Midbrain (tissue), 1 donor: ENCODE results near the gene SLC39A3.
"Not testable (repeated sequence)": the region's sequence is repeated elsewhere in the genome, so short reads cannot be mapped to it uniquely, and the experiment has no call there.

Experiments used
- DNase-seq: peaks from one replicate; lab custom pipeline; 2025; lab: John Stamatoyannopoulos, UW

Gene SLC39A3

DNA sequence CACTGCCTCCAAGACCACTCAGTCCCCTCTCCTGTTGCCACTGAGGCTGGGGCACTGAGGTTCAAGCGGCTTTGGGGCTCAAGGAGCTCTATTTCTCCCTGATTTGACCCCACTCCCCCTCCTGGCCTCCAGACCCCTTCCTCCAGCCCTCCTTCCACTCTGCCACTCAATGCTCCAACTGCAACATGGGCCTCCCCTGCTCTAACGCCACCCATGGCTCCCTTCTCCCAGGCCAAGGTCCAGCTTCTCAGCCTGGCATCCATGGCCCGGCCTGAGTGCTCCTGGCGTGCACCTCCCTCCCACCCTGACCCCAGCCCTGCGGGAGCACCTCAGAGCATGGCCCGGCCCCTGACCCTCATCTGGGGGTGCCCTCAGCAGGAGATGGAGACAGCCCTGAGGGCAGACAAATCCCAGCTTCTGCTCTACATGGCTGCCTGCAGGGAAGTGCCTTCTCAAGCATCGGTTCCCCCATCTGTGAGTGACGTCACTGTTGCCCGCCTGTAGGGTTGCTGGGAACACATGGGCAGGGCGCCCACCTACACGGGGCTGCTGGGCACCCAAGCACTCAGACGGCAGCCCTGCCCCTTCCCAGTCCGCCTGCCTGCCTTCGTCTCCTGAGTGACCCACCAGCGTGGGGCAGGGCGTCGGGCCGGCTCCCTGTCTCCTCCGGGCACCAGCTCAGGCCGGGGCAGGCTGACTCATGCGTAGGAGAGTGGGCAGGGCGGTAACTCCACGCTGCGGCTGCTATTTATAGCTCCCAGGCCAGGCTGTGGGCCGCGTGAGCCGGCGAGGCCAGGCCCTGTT, 17.1 kb downstream of the SLC39A3 start:
- peak; percentile 17 for DNase-seq

- DNase-seq = no peak
Observed at GRCh38 chr19:2721570-2722540, 18.0 kb downstream of the SLC39A3 start.

DNA sequence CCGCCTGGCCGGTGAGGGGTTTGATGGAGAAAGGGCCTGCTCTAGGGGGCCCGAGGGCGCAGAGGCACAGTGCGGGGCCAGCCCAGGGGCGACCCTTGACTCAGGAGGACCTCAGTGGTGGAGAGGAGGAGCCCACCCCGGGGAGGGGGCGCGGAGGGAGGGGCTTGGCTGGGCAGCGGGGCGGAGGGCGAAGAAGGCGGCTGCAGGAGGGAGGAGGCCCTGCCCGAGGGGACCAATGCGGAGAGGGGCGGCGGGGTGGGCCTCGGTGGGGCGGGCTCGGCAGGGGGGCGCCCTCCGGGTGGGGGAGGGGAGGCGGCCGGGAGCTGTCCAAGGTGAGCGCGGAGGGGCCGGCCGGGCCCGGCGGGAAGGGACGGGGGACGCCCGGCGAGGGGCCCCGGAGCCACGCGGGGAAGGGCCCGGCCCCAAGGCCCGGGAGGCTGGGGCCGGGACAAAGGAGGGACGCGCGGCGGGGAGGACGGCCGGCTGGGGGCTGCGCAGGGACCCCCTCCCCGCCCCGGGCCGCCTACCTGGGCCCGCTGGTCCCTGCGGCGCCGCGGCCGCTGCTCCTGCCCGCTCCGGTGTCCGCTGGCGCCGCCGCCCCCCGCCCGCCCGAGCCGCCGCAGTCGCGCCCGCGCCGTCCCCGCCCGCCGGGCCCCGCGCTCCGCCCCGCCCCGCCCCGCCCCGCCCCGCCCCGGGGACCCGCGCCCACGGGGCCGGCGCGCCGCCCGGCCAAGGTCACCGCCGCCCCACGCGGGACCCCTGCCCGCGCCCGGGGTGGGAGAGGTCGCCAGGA, 18.8 kb downstream of the SLC39A3 start, which contains the start of gene DIRAS1:
Gene DIRAS1 (minus strand): TSS at position 596 of the 793 bp plus-strand sequence. CDS start 3,566 bp downstream, outside the sequence.
- DNase-seq = no peak

GRCh38 chr19:2719920-2720776, 19.7 kb downstream of the SLC39A3 start:
- peak; percentile 12 for DNase-seq

DNA sequence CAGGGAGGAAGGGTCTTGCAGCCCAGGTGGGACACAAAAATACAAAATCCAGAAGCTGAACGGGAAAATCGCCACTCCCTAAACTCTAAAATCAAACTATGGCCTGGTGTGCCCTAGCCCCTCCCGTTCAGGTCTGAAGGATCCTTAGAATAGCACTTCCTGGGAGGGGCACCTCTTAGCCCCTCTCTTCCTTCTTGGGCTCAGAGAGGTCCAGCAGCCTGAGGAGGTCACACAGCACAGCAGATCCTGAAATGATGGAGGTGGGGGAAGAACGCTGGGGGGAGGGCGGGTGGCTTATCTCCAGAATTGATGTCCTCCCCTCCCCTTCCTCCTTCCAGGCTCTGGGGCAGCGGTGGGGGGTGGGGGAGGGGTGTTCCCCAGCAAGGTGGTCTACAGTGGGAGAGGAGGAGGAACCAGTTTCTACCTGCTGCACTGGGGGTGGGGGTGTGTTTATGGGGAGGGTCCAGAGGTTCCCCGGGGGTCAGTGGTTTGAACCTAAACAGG, 20.5 kb downstream of the SLC39A3 start:
- DNase-seq = no peak

- no peak for DNase-seq
Observed at GRCh38 chr19:2717638-2718541, 21.9 kb downstream of the SLC39A3 start.

DNA sequence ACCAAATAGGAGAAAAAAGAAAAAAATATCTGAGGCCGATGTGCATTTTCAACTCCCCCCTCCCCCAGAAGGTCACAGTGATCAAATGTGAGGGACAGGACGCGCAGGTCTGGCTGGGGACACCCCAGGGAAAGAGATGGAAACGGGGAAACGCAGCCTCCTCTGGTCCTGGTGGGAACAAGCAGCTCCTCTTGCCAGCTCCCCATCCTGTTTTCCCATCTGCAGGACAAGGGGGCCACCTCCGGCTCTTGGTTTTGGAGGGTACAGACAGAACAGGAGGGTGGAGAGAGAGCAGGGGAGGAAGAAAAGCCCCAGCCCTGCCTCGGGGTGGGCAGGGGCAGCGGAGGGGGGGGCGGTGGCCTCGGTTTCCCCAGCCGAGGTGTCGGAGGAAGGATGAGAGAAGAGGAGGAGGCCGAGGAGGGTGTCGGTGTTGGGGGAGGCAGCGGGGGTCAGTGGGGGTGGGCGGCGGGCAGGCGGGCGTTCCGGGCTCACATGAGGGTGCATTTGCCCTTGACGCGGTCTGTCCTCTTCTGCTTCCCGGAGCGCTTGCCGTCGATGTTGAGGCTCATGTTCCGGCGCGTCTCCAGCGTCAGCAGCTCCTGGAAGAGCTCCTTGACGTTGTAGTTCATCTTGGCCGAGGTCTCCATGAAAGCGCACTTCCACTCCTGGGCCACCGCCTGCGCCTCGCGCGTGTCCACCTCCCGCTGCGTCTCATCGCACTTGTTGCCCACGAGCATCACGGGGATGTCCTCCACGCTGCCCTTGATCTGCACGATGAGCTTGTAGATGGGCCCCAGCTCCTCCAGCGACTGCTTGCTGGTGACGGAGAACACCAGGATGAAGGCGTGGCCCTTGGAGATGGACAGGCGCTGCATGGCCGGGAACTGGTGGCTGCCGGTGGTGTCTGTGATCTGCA, 22.8 kb downstream of the SLC39A3 start:
- DNase-seq = no peak

DNA sequence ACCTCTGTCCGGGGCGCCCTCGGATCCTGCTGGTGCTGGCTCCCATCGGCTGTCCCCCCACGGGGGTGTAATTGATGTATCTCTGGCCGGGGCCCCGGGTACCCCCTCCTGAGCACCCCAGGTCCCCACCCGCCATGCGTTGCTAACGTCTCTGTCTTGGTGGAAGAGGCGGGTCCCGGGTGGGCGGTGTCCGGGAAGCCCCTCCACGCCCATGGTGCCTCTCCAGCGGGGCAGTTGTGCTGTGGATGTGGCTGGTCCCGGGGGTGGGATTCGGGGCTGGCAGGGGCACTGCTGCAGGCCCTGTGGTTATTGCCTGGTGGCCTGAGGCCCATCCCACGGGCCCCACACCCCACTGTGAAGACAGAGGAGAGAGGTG, 23.6 kb downstream of the SLC39A3 start:
- DNase-seq = no peak

GRCh38 chr19:2715470-2716274, 24.1 kb downstream of the SLC39A3 start:
- DNase-seq = no peak

DNA sequence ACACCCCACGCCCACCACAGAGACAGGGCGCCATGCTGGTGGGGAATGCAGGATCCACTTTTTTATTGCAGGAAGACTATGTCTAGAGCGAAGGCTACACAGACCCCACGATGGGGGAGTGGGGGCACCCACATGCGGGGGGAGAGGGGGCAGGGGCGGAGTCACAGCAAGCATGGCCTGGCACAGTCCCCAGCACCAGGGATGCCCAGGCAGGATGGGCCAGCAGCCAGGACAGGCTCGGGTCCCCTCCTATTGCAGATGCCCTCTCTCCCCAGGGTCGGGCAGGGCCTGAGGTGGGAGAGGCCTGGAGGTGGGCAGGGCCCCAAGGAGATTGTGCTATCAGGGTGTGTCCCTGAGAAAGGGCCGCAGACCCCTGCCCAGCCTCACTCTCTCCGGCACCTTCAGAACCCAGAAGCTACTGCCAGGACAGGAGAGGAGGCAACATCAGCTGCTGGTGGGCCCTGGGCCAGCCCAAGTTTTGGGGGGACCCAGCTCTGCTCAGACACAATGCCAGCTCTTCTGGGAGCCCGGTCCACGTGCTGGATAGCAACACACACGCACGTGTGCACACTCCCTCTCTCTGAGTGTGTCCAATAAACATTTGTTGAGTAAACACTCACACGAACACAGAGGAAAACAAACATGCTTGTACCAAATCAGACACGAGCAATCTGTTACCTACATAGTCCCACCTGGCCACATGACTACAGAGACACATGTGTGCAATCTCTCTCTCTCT, 25.1 kb downstream of the SLC39A3 start:
- no peak for DNase-seq

DNA sequence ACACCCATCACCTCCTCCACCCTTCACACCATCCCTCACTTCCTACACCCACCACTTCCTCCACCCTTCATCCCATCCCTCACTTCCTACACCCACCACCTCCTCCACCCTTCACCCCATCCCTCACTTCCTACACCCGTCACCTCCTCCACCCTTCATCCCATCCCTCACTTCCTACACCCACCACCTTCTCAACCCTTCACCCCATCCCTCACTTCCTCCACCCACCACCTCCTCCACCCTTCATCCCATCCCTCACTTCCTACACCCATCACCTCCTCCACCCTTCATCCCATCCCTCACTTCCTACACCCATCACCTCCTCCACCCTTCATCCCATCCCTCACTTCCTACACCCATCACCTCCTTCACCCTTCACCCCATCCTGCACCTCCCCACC, 25.7 kb downstream of the SLC39A3 start:
- not testable (repeated sequence) for DNase-seq

DNA sequence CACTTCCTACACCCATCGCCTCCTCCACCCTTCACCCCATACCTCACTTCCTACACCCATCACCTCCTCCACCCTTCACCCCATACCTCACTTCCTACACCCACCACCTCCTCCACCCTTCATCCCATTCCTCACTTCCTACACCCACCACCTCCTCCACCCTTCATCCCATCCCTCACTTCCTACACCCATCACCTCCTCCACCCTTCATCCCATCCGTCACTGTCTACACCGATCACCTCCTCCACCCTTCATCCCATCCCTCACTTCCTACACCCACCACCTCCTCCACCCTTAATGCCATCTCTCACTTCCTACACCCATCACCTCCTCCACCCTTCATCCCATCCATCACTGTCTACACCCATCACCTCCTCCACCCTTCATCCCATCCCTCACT, 26.6 kb downstream of the SLC39A3 start:
- DNase-seq = not testable (repeated sequence)

GRCh38 chr19:2711875-2712205, 28.0 kb downstream of the SLC39A3 start:
- DNase-seq = no peak

GRCh38 chr19:2711172-2711874, 28.5 kb downstream of the SLC39A3 start:
- no peak for DNase-seq

GRCh38 chr19:2706251-2706650, 33.6 kb downstream of the SLC39A3 start:
- DNase-seq = no peak

DNA sequence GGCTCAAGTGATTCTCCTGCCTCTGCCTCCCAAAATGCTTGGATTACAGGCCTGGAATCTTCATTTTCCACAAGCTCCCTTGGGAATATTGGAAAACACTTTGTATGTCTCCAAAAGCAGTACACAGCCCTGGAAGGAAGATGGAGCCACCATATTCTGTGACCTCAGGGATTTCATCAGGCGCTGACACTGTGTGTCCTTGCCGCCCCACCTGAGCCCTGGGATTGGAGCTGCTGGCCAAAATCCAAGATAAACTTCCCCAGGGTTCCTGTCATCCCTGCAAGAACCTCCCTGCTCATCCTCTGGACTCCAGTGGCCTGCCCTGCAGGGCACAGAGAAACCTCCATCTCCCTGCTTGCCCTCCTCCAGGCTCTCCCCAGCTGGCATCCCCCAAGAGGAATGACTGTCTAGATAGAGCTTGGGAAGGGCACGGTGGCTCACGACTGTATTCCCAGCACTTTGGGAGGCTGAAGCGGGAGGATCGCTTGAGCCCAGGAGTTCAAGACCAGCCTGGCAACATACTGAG, 36.1 kb downstream of the SLC39A3 start:
- DNase-seq = no peak
